ENCODE measurements around the gene CRTC3.

The CRTC3 gene

GRCh38 chr15:90572893-90573292 lies 43.2 kb downstream of the CRTC3 start:
- Histone ChIP-seq H3K4me1 (ENCODE audit: insufficient read depth, low read length, poor library complexity, severe bottlenecking) (peaks cover 23% of the 10 kb centered on the region), H3K36me3 (ENCODE audit: insufficient read depth, low read length) (no peaks in the 10 kb centered on the region), H3K4me2 (ENCODE audit: low read depth, low read length, poor library complexity, severe bottlenecking) (no peak overlapping the region), H3K9me2 (replicated peaks; ENCODE audit: low read depth, low read length) (no peaks in the 10 kb centered on the region), H2AFZ (ENCODE audit: low read length) (no peak overlapping the region), H3K9me3 (ENCODE audit: insufficient read depth, low read depth, low read length) (no peaks in the 10 kb centered on the region), H3F3A (ENCODE audit: low read depth) (no peaks in the 10 kb centered on the region), H3K4me3 (ENCODE audit: low read length, poor library complexity, severe bottlenecking) (no peak overlapping the region), H3K27me3 (ENCODE audit: insufficient read depth, low read length, poor library complexity, severe bottlenecking) (no peaks in the 10 kb centered on the region), H3K79me2 (ENCODE audit: insufficient read depth, low read length) (peaks cover 44% of the 10 kb centered on the region), H4K20me1 (ENCODE audit: insufficient read depth, low read length, poor library complexity, severe bottlenecking) (no peaks in the 10 kb centered on the region), H3K9ac (ENCODE audit: low read depth, low read length, poor library complexity, severe bottlenecking) (no peak overlapping the region)
- TF ChIP-seq, protein P1, sequence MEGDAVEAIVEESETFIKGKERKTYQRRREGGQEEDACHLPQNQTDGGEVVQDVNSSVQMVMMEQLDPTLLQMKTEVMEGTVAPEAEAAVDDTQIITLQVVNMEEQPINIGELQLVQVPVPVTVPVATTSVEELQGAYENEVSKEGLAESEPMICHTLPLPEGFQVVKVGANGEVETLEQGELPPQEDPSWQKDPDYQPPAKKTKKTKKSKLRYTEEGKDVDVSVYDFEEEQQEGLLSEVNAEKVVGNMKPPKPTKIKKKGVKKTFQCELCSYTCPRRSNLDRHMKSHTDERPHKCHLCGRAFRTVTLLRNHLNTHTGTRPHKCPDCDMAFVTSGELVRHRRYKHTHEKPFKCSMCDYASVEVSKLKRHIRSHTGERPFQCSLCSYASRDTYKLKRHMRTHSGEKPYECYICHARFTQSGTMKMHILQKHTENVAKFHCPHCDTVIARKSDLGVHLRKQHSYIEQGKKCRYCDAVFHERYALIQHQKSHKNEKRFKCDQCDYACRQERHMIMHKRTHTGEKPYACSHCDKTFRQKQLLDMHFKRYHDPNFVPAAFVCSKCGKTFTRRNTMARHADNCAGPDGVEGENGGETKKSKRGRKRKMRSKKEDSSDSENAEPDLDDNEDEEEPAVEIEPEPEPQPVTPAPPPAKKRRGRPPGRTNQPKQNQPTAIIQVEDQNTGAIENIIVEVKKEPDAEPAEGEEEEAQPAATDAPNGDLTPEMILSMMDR (conservative IDR thresholded peaks at IDR 0.05; ENCODE audit: low read length): no peak
- no peak for TF ChIP-seq EZH2phosphoT487 (IDR thresholded peaks at IDR 0.05; ENCODE audit: borderline replicate concordance)

DNA sequence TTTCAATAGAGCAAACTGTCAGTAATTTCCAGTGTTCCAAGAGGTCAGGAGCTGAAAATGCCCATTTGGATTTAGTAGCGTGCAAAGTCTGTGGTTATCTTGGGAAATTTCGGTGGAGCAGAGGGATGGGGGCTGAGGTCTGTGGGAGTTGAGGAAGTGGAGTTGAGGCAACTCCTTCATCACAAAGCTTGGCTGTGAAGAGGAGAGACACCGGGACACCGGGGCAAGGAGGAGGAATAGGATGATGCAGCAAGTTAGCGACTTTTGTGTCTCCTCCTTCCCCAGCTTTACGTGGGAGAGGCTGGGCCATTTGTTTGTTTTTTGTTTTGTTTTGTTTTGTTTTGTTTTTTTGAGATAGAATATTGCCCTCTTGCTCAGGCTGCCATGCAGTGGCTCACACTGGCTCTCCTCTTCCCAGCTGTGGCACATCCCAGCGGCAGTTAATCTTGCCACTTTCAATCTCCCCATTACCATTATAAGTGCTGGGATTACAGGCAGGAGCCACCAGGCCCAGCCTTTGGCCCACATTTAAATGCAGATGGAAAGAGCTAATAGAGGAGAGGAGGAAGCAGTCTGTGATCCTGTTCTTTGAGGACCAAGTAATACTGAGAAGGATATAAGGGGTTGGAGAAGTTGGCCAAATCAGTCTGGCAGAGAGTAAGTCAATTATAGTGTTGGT lies 47.1 kb downstream of the CRTC3 start:
- Histone ChIP-seq H3K9ac (ENCODE audit: low read depth, low read length, poor library complexity, severe bottlenecking) (no peak overlapping the region), H3K9me3 (ENCODE audit: insufficient read depth, low read depth, low read length) (no peaks in the 10 kb centered on the region), H3K4me1 (ENCODE audit: insufficient read depth, low read length, poor library complexity, severe bottlenecking) (peaks cover 26% of the 10 kb centered on the region), H3K9me2 (replicated peaks; ENCODE audit: low read depth, low read length) (no peaks in the 10 kb centered on the region), H2AFZ (ENCODE audit: low read length) (no peak overlapping the region), H3K4me3 (ENCODE audit: low read length, poor library complexity, severe bottlenecking) (no peak overlapping the region), H3F3A (ENCODE audit: low read depth) (no peaks in the 10 kb centered on the region), H3K4me2 (ENCODE audit: low read depth, low read length, poor library complexity, severe bottlenecking) (no peak overlapping the region), H3K79me2 (ENCODE audit: insufficient read depth, low read length) (peaks cover 54% of the 10 kb centered on the region), H3K27me3 (ENCODE audit: insufficient read depth, low read length, poor library complexity, severe bottlenecking) (no peaks in the 10 kb centered on the region), H4K20me1 (ENCODE audit: insufficient read depth, low read length, poor library complexity, severe bottlenecking) (no peaks in the 10 kb centered on the region), H3K36me3 (ENCODE audit: insufficient read depth, low read length) (no peaks in the 10 kb centered on the region)
- TF ChIP-seq, protein P1 (conservative IDR thresholded peaks at IDR 0.05; ENCODE audit: low read length): no peak
- TF ChIP-seq EZH2phosphoT487 (IDR thresholded peaks at IDR 0.05; ENCODE audit: borderline replicate concordance): no peak

DNA sequence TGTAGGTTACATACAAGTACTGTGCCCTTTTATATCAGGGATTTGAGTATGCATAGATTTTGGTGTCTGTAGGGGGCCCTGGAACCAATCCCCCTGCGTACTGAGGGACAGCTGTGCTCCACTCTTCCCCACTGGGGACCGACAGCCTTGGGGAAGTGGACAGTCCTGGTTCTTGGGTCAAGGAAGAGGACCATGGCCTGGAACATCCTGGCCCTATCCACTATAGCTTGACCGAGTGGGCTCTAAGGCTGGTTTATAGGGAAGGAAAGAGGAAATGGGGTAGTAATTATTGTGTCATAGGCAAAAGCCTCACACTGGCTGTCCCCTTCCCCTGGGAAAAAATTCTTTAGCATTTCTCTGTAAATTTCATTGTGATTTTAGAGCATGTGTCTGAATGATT lies 49.5 kb downstream of the CRTC3 start:
- Histone ChIP-seq H3F3A (ENCODE audit: low read depth) (no peaks in the 10 kb centered on the region), H3K9me3 (ENCODE audit: insufficient read depth, low read depth, low read length) (no peaks in the 10 kb centered on the region), H3K9me2 (replicated peaks; ENCODE audit: low read depth, low read length) (no peaks in the 10 kb centered on the region), H3K36me3 (ENCODE audit: insufficient read depth, low read length) (no peaks in the 10 kb centered on the region), H3K27me3 (ENCODE audit: insufficient read depth, low read length, poor library complexity, severe bottlenecking) (no peaks in the 10 kb centered on the region), H3K4me2 (ENCODE audit: low read depth, low read length, poor library complexity, severe bottlenecking) (no peak overlapping the region), H3K79me2 (ENCODE audit: insufficient read depth, low read length) (peaks cover 36% of the 10 kb centered on the region), H4K20me1 (ENCODE audit: insufficient read depth, low read length, poor library complexity, severe bottlenecking) (no peaks in the 10 kb centered on the region), H3K9ac (ENCODE audit: low read depth, low read length, poor library complexity, severe bottlenecking) (no peak overlapping the region), H3K4me3 (ENCODE audit: low read length, poor library complexity, severe bottlenecking) (no peak overlapping the region), H3K4me1 (ENCODE audit: insufficient read depth, low read length, poor library complexity, severe bottlenecking) (peaks cover 22% of the 10 kb centered on the region), H2AFZ (ENCODE audit: low read length) (no peak overlapping the region)
- no peak for TF ChIP-seq EZH2phosphoT487 (IDR thresholded peaks at IDR 0.05; ENCODE audit: borderline replicate concordance)
- TF ChIP-seq, protein P1 (conservative IDR thresholded peaks at IDR 0.05; ENCODE audit: low read length): no peak
